Measurements from ENCODE around the gene CAMK1D. TPM values are rescaled to one million over a fixed set of nuclear protein-coding genes. Genes with fewer than 3 reads are reported as not detected.
"Not testable (repeated sequence)": the region's sequence is repeated elsewhere in the genome, so short reads cannot be mapped to it uniquely, and the experiment has no call there.

The CAMK1D gene
- total and polyA plus RNA-seq, 3 donors from 2014 or later, result 10.0 to 14.5 (median 14.0) TPM

- DNase-seq, result no peak
- no peak overlapping the region for H3K4me3 ChIP-seq
- 75 to 91% methylated on average over 3 of the region's 3 CpGs for WGBS, 2 donors
- H3K27ac ChIP-seq, result no peak overlapping the region
- no peak for TF ChIP-seq POLR2A (IDR thresholded peaks at IDR 0.05)
- TF ChIP-seq, protein P1, sequence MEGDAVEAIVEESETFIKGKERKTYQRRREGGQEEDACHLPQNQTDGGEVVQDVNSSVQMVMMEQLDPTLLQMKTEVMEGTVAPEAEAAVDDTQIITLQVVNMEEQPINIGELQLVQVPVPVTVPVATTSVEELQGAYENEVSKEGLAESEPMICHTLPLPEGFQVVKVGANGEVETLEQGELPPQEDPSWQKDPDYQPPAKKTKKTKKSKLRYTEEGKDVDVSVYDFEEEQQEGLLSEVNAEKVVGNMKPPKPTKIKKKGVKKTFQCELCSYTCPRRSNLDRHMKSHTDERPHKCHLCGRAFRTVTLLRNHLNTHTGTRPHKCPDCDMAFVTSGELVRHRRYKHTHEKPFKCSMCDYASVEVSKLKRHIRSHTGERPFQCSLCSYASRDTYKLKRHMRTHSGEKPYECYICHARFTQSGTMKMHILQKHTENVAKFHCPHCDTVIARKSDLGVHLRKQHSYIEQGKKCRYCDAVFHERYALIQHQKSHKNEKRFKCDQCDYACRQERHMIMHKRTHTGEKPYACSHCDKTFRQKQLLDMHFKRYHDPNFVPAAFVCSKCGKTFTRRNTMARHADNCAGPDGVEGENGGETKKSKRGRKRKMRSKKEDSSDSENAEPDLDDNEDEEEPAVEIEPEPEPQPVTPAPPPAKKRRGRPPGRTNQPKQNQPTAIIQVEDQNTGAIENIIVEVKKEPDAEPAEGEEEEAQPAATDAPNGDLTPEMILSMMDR (IDR thresholded peaks at IDR 0.05), result no peak
- no peaks in the 10 kb centered on the region for H3K27me3 ChIP-seq
- no peaks in the 10 kb centered on the region for H3K36me3 ChIP-seq (ENCODE audit: low read depth, missing control alignments)
- no peaks in the 10 kb centered on the region for H3K4me1 ChIP-seq
- intact Hi-C loops (cut with DNase I; ENCODE audit: low total_unique reads), result no loop called here
- H3K9me3 ChIP-seq, result no peaks in the 10 kb centered on the region
Measured at GRCh38 chr10:12862459-12862858, 513.1 kb downstream of the CAMK1D start.

GRCh38 chr10:12865515-12865914 lies 516.2 kb downstream of the CAMK1D start:
- H3K4me1 ChIP-seq; H3K27me3 ChIP-seq; H3K9me3 ChIP-seq; H3K27ac ChIP-seq; H3K36me3 ChIP-seq (ENCODE audit: low read depth, missing control alignments); intact Hi-C loops (cut with DNase I; ENCODE audit: low total_unique reads); DNase-seq; H3K4me3 ChIP-seq: not testable (repeated sequence)
- 92 to 98% methylated on average over 6 of the region's 6 CpGs for WGBS, 2 donors

DNA sequence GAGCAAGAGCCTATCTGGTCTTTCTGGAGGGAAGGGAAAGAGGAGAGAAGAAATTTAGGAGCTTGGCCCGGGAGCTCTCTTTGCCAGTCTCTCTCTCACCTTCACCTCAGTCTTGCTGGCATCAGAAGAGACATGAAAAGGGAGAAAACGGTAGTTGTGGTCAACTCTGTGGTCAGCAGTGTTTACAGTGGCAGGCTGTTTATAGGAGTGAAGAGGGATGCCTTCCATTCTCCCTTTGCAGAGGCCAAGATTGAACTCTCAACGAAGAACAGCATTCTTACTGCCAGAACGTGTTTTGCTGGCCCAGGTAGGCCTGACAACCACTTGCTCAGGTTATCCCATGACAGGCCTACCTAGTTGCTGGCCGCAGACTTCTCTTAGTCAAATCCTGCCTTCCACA lies 518.9 kb downstream of the CAMK1D start:
- no peak for DNase-seq
- no peak overlapping the region for H3K4me3 ChIP-seq
- H3K36me3 ChIP-seq (ENCODE audit: low read depth, missing control alignments), result no peaks in the 10 kb centered on the region
- intact Hi-C loops (cut with DNase I; ENCODE audit: low total_unique reads), result no loop called here
- H3K4me1 ChIP-seq, result no peaks in the 10 kb centered on the region
- 85 to 89% methylated on average over 5 of the region's 5 CpGs for WGBS, 2 donors
- no peaks in the 10 kb centered on the region for H3K27me3 ChIP-seq
- TF ChIP-seq, protein P1 (IDR thresholded peaks at IDR 0.05), result no peak
- no peak for TF ChIP-seq POLR2A (IDR thresholded peaks at IDR 0.05)
- no peaks in the 10 kb centered on the region for H3K9me3 ChIP-seq
- no peak overlapping the region for H3K27ac ChIP-seq

DNA sequence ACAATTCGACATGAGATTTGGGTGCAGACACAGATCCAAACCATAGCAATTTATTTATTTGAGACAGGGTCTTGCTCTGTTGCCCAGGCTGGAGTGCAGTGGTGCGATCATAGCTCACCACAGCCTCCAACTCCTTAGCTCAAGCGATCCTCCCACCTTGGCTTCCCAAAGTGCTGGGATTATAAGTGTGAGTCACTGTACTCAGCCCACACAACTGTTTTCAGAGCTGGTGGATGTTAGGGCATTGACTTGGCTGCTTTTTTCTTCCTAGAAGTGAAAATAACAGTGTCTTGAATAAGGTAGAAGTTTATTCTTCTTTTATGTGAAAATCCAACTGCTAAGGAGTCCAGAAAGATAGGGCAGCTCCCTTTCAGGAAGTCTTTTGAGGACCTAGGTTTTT lies 520.1 kb downstream of the CAMK1D start:
- Histone ChIP-seq H3K4me1 (no peaks in the 10 kb centered on the region), H3K27me3 (no peaks in the 10 kb centered on the region), H3K9me3 (no peaks in the 10 kb centered on the region), H3K27ac (no peak overlapping the region), H3K4me3 (no peak overlapping the region), H3K36me3 (ENCODE audit: low read depth, missing control alignments) (no peaks in the 10 kb centered on the region)
- intact Hi-C loops (cut with DNase I; ENCODE audit: low total_unique reads), result no loop called here
- WGBS, 2 donors, result 91 to 98% methylated on average over 3 of the region's 3 CpGs
- no peak for TF ChIP-seq POLR2A (IDR thresholded peaks at IDR 0.05)
- TF ChIP-seq, protein P1 (IDR thresholded peaks at IDR 0.05), result no peak
- DNase-seq, result no peak

- H3K36me3 ChIP-seq (ENCODE audit: low read depth, missing control alignments), result no peaks in the 10 kb centered on the region
- no peaks in the 10 kb centered on the region for H3K9me3 ChIP-seq
- peaks cover 5% of the 10 kb centered on the region for H3K4me1 ChIP-seq
- peak overlapping the region; percentile 11 to 33 for H3K27ac ChIP-seq
- intact Hi-C loops (cut with DNase I; ENCODE audit: low total_unique reads), result no loop called here
- H3K4me3 ChIP-seq, result no peak overlapping the region
- TF ChIP-seq, protein P1 (IDR thresholded peaks at IDR 0.05), result no peak
- TF ChIP-seq POLR2A (IDR thresholded peaks at IDR 0.05), result no peak
- no peaks in the 10 kb centered on the region for H3K27me3 ChIP-seq
- no peak for DNase-seq
- WGBS, 2 donors, result 75 to 85% methylated on average over 9 of the region's 9 CpGs
Measured at GRCh38 chr10:12872577-12872976, 523.2 kb downstream of the CAMK1D start.

All from testis (tissue), 3 donors.